HCT116 (cell line): ENCODE data around the gene HSPA12B. TPM values are rescaled to one million over a fixed set of nuclear protein-coding genes. Genes with fewer than 3 reads are reported as not detected.

Experiments
- ATAC-seq: fragments of 200-7000 bp; cut with Tn5 transposase; 2 replicates; pipeline ENCODE4 v1.9.1; 2020; ENCODE audit warnings: mild to moderate bottlenecking, moderate library complexity
- BruUV-seq: library from RNA; stranded (reverse); fragments of 400-500 nt; replicated peaks from 2 replicates; lab custom pipeline; 2021; lab: Mats Ljungman, UMichigan
- CTCF ChIA-PET: fragments of 300-600 bp; sonication (Branson Sonifier 250); formaldehyde crosslinking; loops from one replicate; lab custom pipeline; 2021; ENCODE audit warnings: antibody characterized with exemption; lab: Charles Lee
- POLR2A ChIA-PET: fragments of 300-600, 350-600 bp; sonication (Branson Sonifier 250); formaldehyde crosslinking; loops from one replicate; lab custom pipeline; 2021; ENCODE audit warnings: antibody characterized with exemption; lab: Charles Lee
- RAD21 ChIA-PET, 2 experiments: fragments of 300-600 bp; sonication (Branson Sonifier 250); formaldehyde crosslinking; loops; one replicate each; lab custom pipeline; 2023; ENCODE audit warnings: low total read pairs in 2 of 2; ENCODE audit not compliant: uncharacterized antibody in 2 of 2, unreplicated experiment in 2 of 2, low non-redundant PET in 1 of 2; lab: Charles Lee
- DNase-seq: peaks from one replicate; pipeline ENCODE4 v3.0.0-alpha.2; 2010; ENCODE audit warnings: low read depth, low spot score
- H2AFZ ChIP-seq: fragments of 200-600 bp; shearing (Covaris generic), sonication (generic); 2 replicates; pipeline ENCODE4 v1.6.1; 2017; ENCODE audit warnings: low read depth, mixed run types, mixed read lengths, antibody characterized with exemption, low read length; ENCODE audit not compliant: poor library complexity, severe bottlenecking
- H3K27ac ChIP-seq: 2 replicates; pipeline ENCODE4 v1.5.1; 2012; ENCODE audit warnings: low read depth, low read length
- H3K27me3 ChIP-seq: fragments of 200-600 bp; sonication (generic); 2 replicates; pipeline ENCODE4 v1.6.1; 2016; ENCODE audit warnings: mixed run types, low read length, mixed read lengths; ENCODE audit not compliant: insufficient read depth
- H3K36me3 ChIP-seq, 2 experiments: fragments of 200-500 bp in 1 of 2; fragments of 200-600 bp in 1 of 2; sonication (Bioruptor generic) in 1 of 2; sonication (generic) in 1 of 2; 2 replicates each; pipeline versions ENCODE4 v1.5.1 to v1.6.1; 2014 to 2016; ENCODE audit warnings: low read length in 2 of 2, inconsistent platforms in 1 of 2, mixed read lengths in 1 of 2, mixed run types in 1 of 2; ENCODE audit not compliant: insufficient read depth in 2 of 2, control insufficient read depth in 1 of 2
- H3K4me1 ChIP-seq, 2 experiments: fragments of 200-600 bp in 1 of 2; sonication (generic) in 1 of 2; 2 replicates each; pipeline versions ENCODE4 v1.5.1 to v1.6.1; 2012 to 2017; ENCODE audit warnings: low read length in 2 of 2, inconsistent platforms in 1 of 2, mild to moderate bottlenecking in 1 of 2, mixed read lengths in 1 of 2, mixed run types in 1 of 2, moderate library complexity in 1 of 2; ENCODE audit not compliant: insufficient read depth in 2 of 2, control insufficient read depth in 1 of 2
- H3K4me2 ChIP-seq: fragments of 200-600 bp; sonication (generic); 2 replicates; pipeline ENCODE4 v1.6.1; 2017; ENCODE audit warnings: mixed run types, low read length, mixed read lengths
- H3K4me3 ChIP-seq, 2 experiments: fragments of 200-600 bp in 1 of 2; sonication (generic) in 1 of 2; replicated peaks in 1 of 2; 2 replicates each; pipeline ENCODE4 v1.5.1; 2011 to 2016; ENCODE audit warnings: low read length in 2 of 2, control low read depth in 1 of 2, low read depth in 1 of 2, mild to moderate bottlenecking in 1 of 2, mixed read lengths in 1 of 2, mixed run types in 1 of 2
- H3K79me2 ChIP-seq: fragments of 200-600 bp; sonication (generic); 2 replicates; pipeline ENCODE4 v1.6.1; 2017; ENCODE audit warnings: mild to moderate bottlenecking, mixed run types, low read length, moderate library complexity, mixed read lengths; ENCODE audit not compliant: insufficient read depth
- H3K9ac ChIP-seq: fragments of 200-600 bp; sonication (generic); 2 replicates; pipeline ENCODE4 v1.6.1; 2016; ENCODE audit warnings: low read length, mixed read lengths
- H3K9me2 ChIP-seq: fragments of 200-600 bp; sonication (generic), shearing (Covaris generic); 2 replicates; pipeline ENCODE4 v1.6.1; 2017; ENCODE audit warnings: mixed run types, mild to moderate bottlenecking, moderate library complexity; ENCODE audit not compliant: insufficient read depth
- H3K9me3 ChIP-seq, 2 experiments: fragments of 200-500 bp in 1 of 2; fragments of 200-600 bp in 1 of 2; sonication (Bioruptor generic) in 1 of 2; sonication (generic) in 1 of 2; 2 replicates each; pipeline ENCODE4 v1.6.1; 2014 to 2017; ENCODE audit warnings: low read length in 2 of 2, mixed read lengths in 2 of 2, inconsistent platforms in 1 of 2, low read depth in 1 of 2, mild to moderate bottlenecking in 1 of 2, mixed run types in 1 of 2, moderate library complexity in 1 of 2; ENCODE audit not compliant: control insufficient read depth in 1 of 2, insufficient read depth in 1 of 2
- H4K20me1 ChIP-seq: fragments of 200-600 bp; sonication (generic), shearing (Covaris generic); 2 replicates; pipeline ENCODE4 v1.6.1; 2017; ENCODE audit warnings: mixed run types, mild to moderate bottlenecking, moderate library complexity; ENCODE audit not compliant: insufficient read depth
- ATF3 ChIP-seq: IDR thresholded peaks from 2 replicates; pipeline ENCODE4 v1.6.1; 2012
- CBX3 ChIP-seq: IDR thresholded peaks from 2 replicates; pipeline ENCODE4 v1.6.1; 2012; ENCODE audit warnings: low read depth
- CEBPB ChIP-seq: IDR thresholded peaks from 2 replicates; pipeline ENCODE4 v1.6.1; 2012; ENCODE audit warnings: low read depth
- EGR1 ChIP-seq: IDR thresholded peaks from 2 replicates; pipeline ENCODE4 v1.6.1; 2012; ENCODE audit warnings: low read depth
- ELF1 ChIP-seq: IDR thresholded peaks from 2 replicates; pipeline ENCODE4 v1.6.1; 2012; ENCODE audit warnings: low read depth, borderline replicate concordance
- EZH2 ChIP-seq: fragments of 200-600 bp; sonication (generic); IDR thresholded peaks from 2 replicates; pipeline ENCODE4 v1.6.1; 2017; ENCODE audit warnings: antibody characterized with exemption, mixed run types
- EZH2phosphoT487 ChIP-seq: fragments of 200-600 bp; IDR thresholded peaks from 2 replicates; pipeline ENCODE4 v1.6.1; 2018; ENCODE audit warnings: antibody characterized with exemption, borderline replicate concordance
- FOSL1 ChIP-seq: IDR thresholded peaks from 2 replicates; pipeline ENCODE4 v1.6.1; 2012; ENCODE audit warnings: low read depth
- MAX ChIP-seq: IDR thresholded peaks from 2 replicates; pipeline ENCODE4 v1.6.1; 2012
- POLR2AphosphoS5 ChIP-seq: IDR thresholded peaks from 2 replicates; pipeline ENCODE4 v1.6.1; 2011; ENCODE audit warnings: mild to moderate bottlenecking, low read depth, low read length, moderate library complexity
- REST ChIP-seq: IDR thresholded peaks from 2 replicates; pipeline ENCODE4 v1.6.1; 2012; ENCODE audit warnings: low read depth
- SP1 ChIP-seq: IDR thresholded peaks from 2 replicates; pipeline ENCODE4 v1.6.1; 2012; ENCODE audit warnings: low read depth
- SRF ChIP-seq: IDR thresholded peaks from 2 replicates; pipeline ENCODE4 v1.6.1; 2012; ENCODE audit warnings: low read depth
- TCF7L2 ChIP-seq: IDR thresholded peaks from 2 replicates; pipeline ENCODE4 v1.7.0; 2011; ENCODE audit warnings: borderline replicate concordance, inconsistent platforms; ENCODE audit not compliant: insufficient read depth, insufficient read length; ENCODE audit errors: extremely low read depth
- YY1 ChIP-seq: IDR thresholded peaks from 2 replicates; pipeline ENCODE4 v1.6.1; 2011; ENCODE audit warnings: low read length, low read depth, moderate library complexity, mild to moderate bottlenecking; ENCODE audit not compliant: insufficient replicate concordance; ENCODE audit errors: extremely low read depth
- ZBTB33 ChIP-seq: IDR thresholded peaks from 2 replicates; pipeline ENCODE4 v1.6.1; 2011; ENCODE audit warnings: mild to moderate bottlenecking, low read length, moderate library complexity; ENCODE audit not compliant: insufficient replicate concordance; ENCODE audit errors: extremely low read depth
- ZFX ChIP-seq: fragments of 450-650 bp; IDR thresholded peaks from 2 replicates; pipeline ENCODE4 v1.6.1; 2017
- ZNF274 ChIP-seq: fragments of 200-500 bp; sonication (Bioruptor generic); IDR thresholded peaks from 2 replicates; pipeline ENCODE4 v1.6.1; 2014; ENCODE audit warnings: mild to moderate bottlenecking, low read depth, low read length, inconsistent platforms
- intact Hi-C: fragments of 100-400 bp; cut with micrococcal nuclease; formaldehyde crosslinking; loops from 2 replicates; pipeline ENCODE4 v1.10.0; 2022
- total RNA-seq: library from RNA; stranded (reverse); gene quantifications from one replicate; pipeline ENCODE4 v1.2.1, GENCODE V29; 2021; ENCODE audit not compliant: unreplicated experiment

Gene HSPA12B
- total RNA-seq, 1 experiment from 2014 or later = not detected

- ChIA-PET POLR2A (no interaction called here), RAD21 (no interaction called here), CTCF (interaction anchor here (2.1 kb wide), 1 partner anchor 10 kb away, joined by 8 read pairs; no protein-coding TSS in a partner anchor)
- BruUV-seq = no TSS peak
- DNase-seq = no peak
- Histone ChIP-seq H3K27ac (no peak overlapping the region), H3K9ac (no peak overlapping the region), H3K4me3 (no peak overlapping the region), H3K9me2 (no peaks in the 10 kb centered on the region), H3K4me1 (0 out of 4 replicates have a peak, but pooled peaks cover 0 to 4% of the 10 kb centered on the region in 2 experiments), H4K20me1 (no peaks in the 10 kb centered on the region), H3K36me3 (no peaks in the 10 kb centered on the region), H3K4me2 (no peak overlapping the region), H3K27me3 (peaks cover 7% of the 10 kb centered on the region), H2AFZ (no peak overlapping the region), H3K79me2 (no peaks in the 10 kb centered on the region), H3K9me3 (no peaks in the 10 kb centered on the region)
- intact Hi-C loops = no loop called here
- TF ChIP-seq POLR2AphosphoS5 (no peak), FOSL1 (no peak), ELF1 (no peak), ZNF274 (no peak), EGR1 (no peak), CEBPB (no peak), TCF7L2 (no peak), ATF3 (no peak), EZH2phosphoT487 (no peak), ZBTB33 (no peak), CBX3 (no peak), YY1 (no peak), EZH2 (no peak), SRF (no peak), MAX (no peak), ZFX (no peak), SP1 (no peak), REST (no peak)
- no peak for ATAC-seq
Observed at GRCh38 chr20:3720626-3721025, 11.9 kb upstream of the HSPA12B start.
